Lung microvascular endothelial cell (primary cell): Measurements from ENCODE around the gene PTPRF. TPM values are rescaled to one million over a fixed set of nuclear protein-coding genes. Genes with fewer than 3 reads are reported as not detected.

Experiments
- DNase-seq, 2 donors: peaks; one replicate each; pipeline versions ENCODE4 v3.0.0 to v3.0.0-alpha.2; 2010; ENCODE audit warnings: low read depth in 2 of 2
- total RNA-seq: library from RNA; depleted of rRNA; stranded (reverse); fragments of >200 nt; gene quantifications from 2 replicates; pipeline ENCODE4 v1.2.1, GENCODE V29; 2014

Gene PTPRF
- total RNA-seq, 1 donor from 2014 or later, result 68.8 TPM

GRCh38 chr1:43551396-43551888 is 20.8 kb downstream of the PTPRF start:
- no peak for DNase-seq

- no peak for DNase-seq
Observed at GRCh38 chr1:43552059-43552742, 21.5 kb downstream of the PTPRF start.

GRCh38 chr1:43552813-43553212 is 22.1 kb downstream of the PTPRF start:
- no peak for DNase-seq

GRCh38 chr1:43554444-43554992 is 23.8 kb downstream of the PTPRF start:
- DNase-seq, result peak; percentile 28 to 63

GRCh38 chr1:43556782-43557181 is 26.1 kb downstream of the PTPRF start:
- no peak for DNase-seq

GRCh38 chr1:43557744-43558245 is 27.1 kb downstream of the PTPRF start:
- no peak for DNase-seq

- peak in 1 of 2 donors; percentile 50 for DNase-seq
Observed at GRCh38 chr1:43558346-43558841, 27.7 kb downstream of the PTPRF start.

GRCh38 chr1:43559714-43560113 is 29.0 kb downstream of the PTPRF start:
- DNase-seq, result no peak

- no peak for DNase-seq
Observed at GRCh38 chr1:43560286-43560685, 29.6 kb downstream of the PTPRF start.

GRCh38 chr1:43563876-43564539 is 33.3 kb downstream of the PTPRF start:
- DNase-seq, result no peak

- DNase-seq, result peak in 1 of 2 donors; percentile 12
Observed at GRCh38 chr1:43564551-43565348, 34.1 kb downstream of the PTPRF start.

- peak; percentile 57 to 76 for DNase-seq
Observed at GRCh38 chr1:43565600-43566360, 35.1 kb downstream of the PTPRF start.

- no peak for DNase-seq
Observed at GRCh38 chr1:43566382-43567044, 35.8 kb downstream of the PTPRF start.

- DNase-seq, result no peak
Observed at GRCh38 chr1:43569175-43569574, 38.5 kb downstream of the PTPRF start.

- DNase-seq, result no peak
Observed at GRCh38 chr1:43570277-43570676, 39.6 kb downstream of the PTPRF start.

- DNase-seq, result no peak
Observed at GRCh38 chr1:43570715-43571114, 40.0 kb downstream of the PTPRF start.

GRCh38 chr1:43572084-43572483 is 41.4 kb downstream of the PTPRF start:
- DNase-seq, result no peak

GRCh38 chr1:43572538-43572937 is 41.9 kb downstream of the PTPRF start:
- no peak for DNase-seq

GRCh38 chr1:43573066-43573800 is 42.5 kb downstream of the PTPRF start:
- no peak for DNase-seq
